Mesodermal cell (in vitro differentiated cells): ENCODE results near the gene SHPK. TPM values are rescaled to one million over a fixed set of nuclear protein-coding genes. Genes with fewer than 3 reads are reported as not detected.

Experiments used
- H3K27ac ChIP-seq: 2 replicates; pipeline ENCODE4 v1.7.0; 2013; ENCODE audit warnings: mild to moderate bottlenecking, low read depth, low read length, moderate library complexity; ENCODE audit not compliant: severe bottlenecking
- H3K36me3 ChIP-seq: 2 replicates; pipeline ENCODE4 v1.7.1; 2013; ENCODE audit warnings: mild to moderate bottlenecking, low read length, moderate library complexity; ENCODE audit not compliant: control insufficient read depth, insufficient read depth
- H3K4me1 ChIP-seq: one replicate; pipeline ENCODE4 v1.7.1; 2013; ENCODE audit warnings: mild to moderate bottlenecking, low read length; ENCODE audit not compliant: insufficient read depth, control insufficient read depth, poor library complexity, severe bottlenecking
- H3K4me3 ChIP-seq: 2 replicates; pipeline ENCODE4 v1.7.0; 2013; ENCODE audit warnings: low read length, control low read depth, mild to moderate bottlenecking; ENCODE audit not compliant: insufficient read depth, poor library complexity, severe bottlenecking; ENCODE audit errors: extremely low read depth
- H3K9me3 ChIP-seq: 2 replicates; pipeline ENCODE4 v1.7.1; 2013; ENCODE audit warnings: mild to moderate bottlenecking, low read length, moderate library complexity; ENCODE audit not compliant: control insufficient read depth
- WGBS, 2 experiments: methylation state at CpG; one replicate each; pipeline ENCODE4 v1.1.5; 2013; ENCODE audit warnings: missing lambda C conversion rate in 2 of 2; ENCODE audit not compliant: insufficient coverage in 2 of 2; 5-methylcytosine and 5-hydroxymethylcytosine counted together
- polyA plus RNA-seq, 2 experiments: library from polyadenylated mRNA; stranded (reverse); fragments of 50-300 nt; gene quantifications; one replicate each; pipeline ENCODE4 v1.2.3, GENCODE V29; 2013

Gene SHPK, protein sequence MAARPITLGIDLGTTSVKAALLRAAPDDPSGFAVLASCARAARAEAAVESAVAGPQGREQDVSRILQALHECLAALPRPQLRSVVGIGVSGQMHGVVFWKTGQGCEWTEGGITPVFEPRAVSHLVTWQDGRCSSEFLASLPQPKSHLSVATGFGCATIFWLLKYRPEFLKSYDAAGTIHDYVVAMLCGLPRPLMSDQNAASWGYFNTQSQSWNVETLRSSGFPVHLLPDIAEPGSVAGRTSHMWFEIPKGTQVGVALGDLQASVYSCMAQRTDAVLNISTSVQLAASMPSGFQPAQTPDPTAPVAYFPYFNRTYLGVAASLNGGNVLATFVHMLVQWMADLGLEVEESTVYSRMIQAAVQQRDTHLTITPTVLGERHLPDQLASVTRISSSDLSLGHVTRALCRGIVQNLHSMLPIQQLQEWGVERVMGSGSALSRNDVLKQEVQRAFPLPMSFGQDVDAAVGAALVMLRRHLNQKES
- polyA plus RNA-seq (2013, experiment 1 of 2) = 14.3 TPM
- 11.1 TPM for polyA plus RNA-seq (2013, experiment 2 of 2)

DNA sequence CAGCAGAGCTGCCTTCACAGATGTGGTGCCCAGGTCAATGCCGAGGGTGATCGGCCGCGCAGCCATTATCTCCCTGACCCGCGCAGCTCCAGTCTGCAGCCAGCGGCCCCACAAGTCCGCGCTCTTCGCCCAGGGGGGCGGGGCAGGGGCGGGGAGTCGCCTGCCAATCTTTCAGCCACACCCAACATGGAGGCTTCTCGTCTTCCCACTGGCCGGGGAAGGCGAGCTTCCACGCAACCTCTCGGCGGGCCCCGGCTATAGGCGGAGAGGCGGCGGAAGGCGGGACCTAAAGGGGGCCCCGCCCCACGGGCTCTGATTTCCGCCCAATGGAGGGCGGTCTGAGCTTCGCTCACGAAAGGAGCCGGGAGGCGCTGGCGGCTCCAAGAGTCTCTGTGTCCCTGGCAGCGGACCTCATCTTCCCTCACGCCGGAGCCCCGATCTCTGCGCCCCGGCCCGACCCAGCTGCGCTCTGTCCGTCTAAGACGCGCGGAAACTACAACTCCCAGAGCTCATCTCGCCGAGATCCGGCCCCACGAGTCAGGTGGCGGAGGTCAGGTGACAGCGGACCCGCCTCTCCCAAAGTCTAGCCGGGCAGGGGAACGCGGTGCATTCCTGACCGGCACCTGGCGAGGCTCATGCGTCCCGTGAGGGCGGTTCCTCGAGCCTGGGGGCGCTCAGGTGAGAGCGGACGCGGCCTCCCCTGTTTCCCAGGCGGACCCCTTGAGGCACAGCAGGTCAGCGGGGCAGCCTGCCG, at the start of gene SHPK, which contains the start of gene CTNS:
Gene SHPK (minus strand): TSS at position 97 of the 754 bp plus-strand sequence. CDS start 31 bp downstream, at position 66.
Gene CTNS (plus strand): TSS at position 607 of the 754 bp plus-strand sequence. CDS start 3,447 bp downstream, outside the sequence.
- Histone ChIP-seq H3K9me3 (no peaks in the 10 kb centered on the region), H3K36me3 (peaks cover 17% of the 10 kb centered on the region), H3K4me3 (peak within 1 kb of the TSS; percentile 84), H3K27ac (peak within 1 kb of the TSS; percentile 91), H3K4me1 (peaks cover 8% of the 10 kb centered on the region)
- WGBS, 2 experiments = 0 to 1% methylated on average over 65 to 66 of the region's 68 CpGs

DNA sequence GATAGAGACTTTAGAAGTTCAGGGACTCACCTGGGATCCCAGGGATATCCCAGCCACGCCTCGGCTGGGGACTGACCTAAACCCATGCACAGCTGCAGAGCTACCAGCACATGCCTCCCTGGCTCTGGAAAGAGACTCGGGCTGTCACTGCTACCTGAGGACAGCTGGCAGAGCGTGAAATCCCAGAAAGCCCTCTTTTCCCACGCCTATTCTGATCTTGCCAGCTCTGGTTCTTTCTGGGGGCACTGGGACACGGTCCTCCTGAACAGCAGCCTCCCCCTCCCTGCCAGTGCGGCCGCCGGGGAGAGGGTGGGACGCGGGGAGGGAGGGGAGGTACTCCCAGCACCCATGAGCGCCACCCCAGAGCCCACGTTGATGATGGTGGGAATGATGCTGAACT, 49.1 kb upstream of the SHPK start:
- H3K27ac ChIP-seq = no peak overlapping the region
- no peak overlapping the region for H3K4me3 ChIP-seq
- no peaks in the 10 kb centered on the region for H3K4me1 ChIP-seq
- no peaks in the 10 kb centered on the region for H3K36me3 ChIP-seq
- 80 to 87% methylated on average over 3 to 7 of the region's 13 CpGs for WGBS, 2 experiments
- H3K9me3 ChIP-seq = no peaks in the 10 kb centered on the region

DNA sequence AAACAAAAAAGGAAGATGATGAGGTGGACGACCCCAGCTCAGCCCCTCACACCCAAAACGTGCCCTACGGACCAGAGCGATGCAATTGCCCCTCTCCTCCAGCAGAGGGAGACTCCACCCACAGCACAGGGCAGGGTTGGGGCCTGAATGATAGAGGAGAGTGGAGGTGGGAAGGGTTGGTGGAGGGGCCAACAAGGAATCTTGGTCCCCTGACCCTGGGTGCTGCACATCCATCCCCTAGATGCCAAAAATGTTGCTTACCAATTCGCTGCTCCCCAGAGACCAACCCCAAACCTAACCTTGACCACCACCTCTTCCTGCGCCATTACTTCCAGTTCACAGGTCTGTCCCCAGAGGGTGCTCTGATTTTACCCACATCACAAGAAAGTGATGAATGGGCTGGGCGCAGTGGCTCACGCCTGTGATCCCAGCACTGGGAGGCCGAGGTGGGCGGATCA, 47.0 kb upstream of the SHPK start:
- Histone ChIP-seq H3K27ac (no peak overlapping the region), H3K9me3 (no peaks in the 10 kb centered on the region), H3K4me3 (no peak overlapping the region), H3K36me3 (no peaks in the 10 kb centered on the region), H3K4me1 (no peaks in the 10 kb centered on the region)
- WGBS, 2 experiments = 57 to 70% methylated on average over 6 of the region's 10 CpGs

DNA sequence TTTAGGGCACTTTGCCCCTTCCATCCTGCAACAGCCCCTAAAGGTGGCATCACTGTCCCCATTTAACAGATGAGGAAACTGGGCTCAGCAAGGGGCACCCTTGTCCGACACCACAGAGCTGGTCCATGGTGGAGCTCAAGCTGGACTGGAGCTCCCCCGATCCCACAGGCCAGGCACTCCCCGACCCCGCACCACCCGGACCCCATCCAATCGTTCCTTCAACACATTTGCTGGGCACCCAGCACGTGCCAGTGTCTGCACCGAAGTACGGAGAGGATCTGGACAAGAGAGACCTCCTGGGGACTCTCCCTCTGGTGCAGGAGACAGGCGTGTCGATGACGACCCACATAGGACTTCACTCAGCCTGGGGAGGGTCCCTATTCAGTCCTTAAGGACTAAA, 46.0 kb upstream of the SHPK start:
- H3K9me3 ChIP-seq = no peaks in the 10 kb centered on the region
- H3K4me1 ChIP-seq = no peaks in the 10 kb centered on the region
- 91 to 95% methylated on average over 7 to 10 of the region's 12 CpGs for WGBS, 2 experiments
- H3K4me3 ChIP-seq = no peak overlapping the region
- H3K27ac ChIP-seq = no peak overlapping the region
- H3K36me3 ChIP-seq = no peaks in the 10 kb centered on the region

DNA sequence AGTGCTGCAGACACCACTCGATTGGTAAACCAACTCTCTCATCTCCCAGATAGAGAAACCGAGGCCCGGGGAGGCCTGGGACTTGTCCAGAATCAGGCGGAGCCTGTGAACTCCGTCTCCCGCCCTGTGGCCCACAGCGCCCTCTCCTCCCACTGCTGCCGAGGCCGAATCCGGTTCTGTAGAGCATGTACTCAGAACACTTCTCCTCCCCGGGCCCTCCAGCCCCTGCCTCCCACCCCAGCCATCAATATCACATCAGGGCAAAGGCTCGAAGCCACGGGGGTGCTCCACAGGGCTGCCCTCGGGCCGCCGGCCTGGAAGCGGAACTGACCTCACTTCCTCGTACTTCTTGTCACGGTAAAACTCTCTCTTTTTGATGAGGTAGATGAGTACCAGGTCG, 45.5 kb upstream of the SHPK start:
- no peaks in the 10 kb centered on the region for H3K9me3 ChIP-seq
- no peak overlapping the region for H3K4me3 ChIP-seq
- no peaks in the 10 kb centered on the region for H3K4me1 ChIP-seq
- H3K36me3 ChIP-seq = no peaks in the 10 kb centered on the region
- H3K27ac ChIP-seq = no peak overlapping the region
- WGBS, 2 experiments = 88 to 93% methylated on average over 13 to 20 of the region's 20 CpGs

DNA sequence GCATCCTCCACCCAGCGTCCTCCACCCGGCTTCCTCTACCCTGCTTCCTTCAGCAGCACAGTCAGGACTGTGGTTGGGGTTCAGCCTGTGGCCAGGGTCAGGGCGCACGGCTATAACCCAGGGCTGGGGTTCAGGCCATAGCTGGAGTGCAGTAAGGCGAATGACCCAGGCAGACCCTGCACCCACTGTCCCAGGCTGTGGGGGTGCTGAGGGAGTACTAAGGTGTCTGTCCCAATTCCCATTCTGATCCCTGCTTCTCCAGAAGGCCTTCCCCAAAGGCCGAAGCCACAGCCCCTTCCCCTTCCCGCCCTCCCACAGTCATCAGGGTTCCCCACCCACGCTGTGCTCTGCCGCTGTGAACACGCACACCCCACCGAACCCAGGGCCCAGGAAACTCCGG, 45.0 kb upstream of the SHPK start:
- Histone ChIP-seq H3K36me3 (no peaks in the 10 kb centered on the region), H3K4me1 (no peaks in the 10 kb centered on the region), H3K27ac (no peak overlapping the region), H3K9me3 (no peaks in the 10 kb centered on the region), H3K4me3 (no peak overlapping the region)
- WGBS, 2 experiments = 90 to 94% methylated on average over 10 to 12 of the region's 12 CpGs

DNA sequence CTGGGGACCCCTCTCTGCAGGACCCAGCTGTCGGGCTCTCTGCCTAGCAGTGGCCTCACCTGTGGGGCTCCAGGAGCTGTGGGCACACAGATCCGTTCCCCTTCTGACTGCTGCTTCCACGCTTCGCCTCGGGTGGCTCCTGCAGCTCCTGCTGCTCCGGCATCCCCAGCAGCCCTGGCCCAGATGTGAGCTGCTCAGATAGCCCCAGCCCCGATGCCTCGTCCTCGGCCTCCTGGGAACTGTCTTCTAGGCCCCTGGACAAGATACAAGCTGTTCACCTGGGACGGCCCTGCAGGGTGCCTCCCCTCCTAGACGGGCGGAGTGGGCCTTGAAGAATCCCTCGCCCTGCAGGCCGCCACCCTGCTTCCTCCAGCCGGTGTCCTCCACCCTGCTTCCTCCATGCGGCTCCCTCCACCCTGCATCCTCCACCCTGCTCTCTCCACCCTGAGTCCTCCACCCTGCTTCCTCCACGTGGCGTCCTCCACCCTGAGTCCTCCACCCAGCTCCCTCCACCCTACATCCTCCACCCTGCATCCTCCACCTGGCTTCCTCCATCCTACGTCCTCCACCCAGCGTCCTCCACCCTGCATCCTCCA, 43.6 kb upstream of the SHPK start:
- H3K4me1 ChIP-seq = no peaks in the 10 kb centered on the region
- H3K4me3 ChIP-seq = no peak overlapping the region
- no peak overlapping the region for H3K27ac ChIP-seq
- 87 to 89% methylated on average over 16 to 20 of the region's 20 CpGs for WGBS, 2 experiments
- no peaks in the 10 kb centered on the region for H3K9me3 ChIP-seq
- H3K36me3 ChIP-seq = no peaks in the 10 kb centered on the region

DNA sequence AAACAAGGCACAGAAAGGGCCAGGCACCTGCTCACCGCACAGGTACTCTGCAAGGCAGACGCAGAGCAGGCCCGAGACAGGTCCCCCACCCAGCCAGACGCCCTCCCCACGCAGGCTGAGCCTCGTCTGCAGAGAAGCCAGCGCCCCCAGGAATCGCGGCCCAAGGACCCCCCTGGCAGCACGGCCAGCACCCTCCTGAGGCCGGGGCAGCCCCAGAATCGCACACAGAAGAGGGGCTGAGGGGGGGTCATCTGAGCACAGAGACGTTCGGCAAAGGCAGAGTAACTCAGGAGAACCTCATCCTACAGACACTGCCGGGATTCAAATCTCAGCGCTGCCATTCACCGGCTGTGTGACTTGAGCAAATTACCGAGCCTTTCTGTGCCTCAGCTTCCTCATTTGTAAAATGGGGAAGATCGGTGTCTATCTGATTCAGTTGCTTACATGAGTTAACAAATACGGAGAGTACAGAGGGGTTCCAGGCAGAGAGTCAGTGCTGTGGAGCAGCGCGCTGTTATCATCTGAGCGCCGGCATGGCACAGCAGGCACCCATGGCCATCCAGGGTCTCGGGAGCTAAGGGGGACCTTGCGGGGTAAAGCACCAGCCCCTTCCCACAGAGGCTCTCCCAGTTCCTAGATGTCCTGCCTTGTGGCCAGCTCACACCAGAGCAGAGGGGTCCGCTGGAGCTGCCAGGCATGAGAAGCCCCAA, 42.9 kb upstream of the SHPK start:
- 90 to 93% methylated on average over 21 to 26 of the region's 27 CpGs for WGBS, 2 experiments
- no peak overlapping the region for H3K4me3 ChIP-seq
- no peak overlapping the region for H3K27ac ChIP-seq
- no peaks in the 10 kb centered on the region for H3K9me3 ChIP-seq
- no peaks in the 10 kb centered on the region for H3K4me1 ChIP-seq
- H3K36me3 ChIP-seq = no peaks in the 10 kb centered on the region

DNA sequence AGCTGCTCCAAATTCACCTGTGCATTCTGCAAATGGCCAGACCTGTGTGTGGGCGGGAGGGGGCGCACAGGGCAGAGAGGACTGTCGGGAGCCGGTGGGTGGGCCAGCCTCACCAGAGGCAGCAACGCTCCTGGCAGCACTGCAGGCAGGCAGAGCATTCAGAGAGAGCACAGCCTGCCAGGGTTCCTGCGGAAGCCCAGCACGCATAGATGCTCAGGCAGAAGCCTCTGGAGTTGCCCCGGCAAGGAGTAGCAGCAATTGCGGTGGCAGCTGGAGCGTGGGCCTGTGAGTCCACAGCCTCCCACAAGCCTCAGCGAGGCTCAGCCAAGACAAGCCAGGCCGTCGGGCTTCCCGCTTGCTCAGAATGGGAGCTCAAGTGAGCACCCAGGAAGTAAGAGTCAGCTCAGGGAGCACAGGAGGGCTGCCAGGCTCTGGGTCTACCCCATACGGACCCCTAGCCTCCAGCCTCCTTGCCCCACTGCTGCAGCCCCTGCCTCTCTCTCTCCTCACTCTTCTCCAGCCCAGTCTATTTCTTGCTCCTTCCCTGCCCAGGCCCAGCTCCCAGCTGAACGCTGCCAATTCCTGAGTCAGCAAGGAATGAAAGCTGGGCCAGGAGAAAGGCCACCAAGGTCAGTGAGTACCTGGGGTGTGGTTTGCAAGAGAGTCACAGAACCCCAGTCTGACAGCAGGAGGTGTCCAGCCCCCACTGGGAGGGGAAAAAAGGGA, 42.2 kb upstream of the SHPK start:
- Histone ChIP-seq H3K4me3 (no peak overlapping the region), H3K9me3 (no peaks in the 10 kb centered on the region), H3K4me1 (no peaks in the 10 kb centered on the region), H3K27ac (no peak overlapping the region), H3K36me3 (no peaks in the 10 kb centered on the region)
- WGBS, 2 experiments = 59 to 60% methylated on average over 14 to 16 of the region's 16 CpGs
